Omental fat pad (tissue), 4 donors: ENCODE measurements around the gene RNGTT. TPM values are rescaled to one million over a fixed set of nuclear protein-coding genes. Genes with fewer than 3 reads are reported as not detected.
"Not testable (repeated sequence)": the region's sequence is repeated elsewhere in the genome, so short reads cannot be mapped to it uniquely, and the experiment has no call there.

Source experiments
- ATAC-seq: fragments of 150-250 bp; one replicate; pipeline ENCODE4 v1.9.1; 2016; ENCODE audit warnings: mild to moderate bottlenecking, moderate library complexity; ENCODE audit not compliant: low FRiP score
- DNase-seq: peaks from one replicate; pipeline ENCODE4 v3.0.0-alpha.2; 2019; ENCODE audit warnings: low spot score
- total RNA-seq, 4 donors: library from RNA; depleted of rRNA; stranded (reverse); fragments of >200 nt; gene quantifications; one replicate each; pipeline ENCODE4 v1.1.0, GENCODE V29; 2016
- TF ChIP-seq, protein P1 (sequence below), 3 donors: fragments of 450-650 bp; IDR thresholded peaks; one replicate each; pipeline ENCODE4 v1.5.1; 2016 to 2017; ENCODE audit warnings: antibody characterized with exemption in 3 of 3, mild to moderate bottlenecking in 3 of 3, moderate library complexity in 2 of 3

Gene RNGTT
- total RNA-seq, 4 donors from 2014 or later, result 12.6 to 21.7 (median 17.7) TPM

DNA sequence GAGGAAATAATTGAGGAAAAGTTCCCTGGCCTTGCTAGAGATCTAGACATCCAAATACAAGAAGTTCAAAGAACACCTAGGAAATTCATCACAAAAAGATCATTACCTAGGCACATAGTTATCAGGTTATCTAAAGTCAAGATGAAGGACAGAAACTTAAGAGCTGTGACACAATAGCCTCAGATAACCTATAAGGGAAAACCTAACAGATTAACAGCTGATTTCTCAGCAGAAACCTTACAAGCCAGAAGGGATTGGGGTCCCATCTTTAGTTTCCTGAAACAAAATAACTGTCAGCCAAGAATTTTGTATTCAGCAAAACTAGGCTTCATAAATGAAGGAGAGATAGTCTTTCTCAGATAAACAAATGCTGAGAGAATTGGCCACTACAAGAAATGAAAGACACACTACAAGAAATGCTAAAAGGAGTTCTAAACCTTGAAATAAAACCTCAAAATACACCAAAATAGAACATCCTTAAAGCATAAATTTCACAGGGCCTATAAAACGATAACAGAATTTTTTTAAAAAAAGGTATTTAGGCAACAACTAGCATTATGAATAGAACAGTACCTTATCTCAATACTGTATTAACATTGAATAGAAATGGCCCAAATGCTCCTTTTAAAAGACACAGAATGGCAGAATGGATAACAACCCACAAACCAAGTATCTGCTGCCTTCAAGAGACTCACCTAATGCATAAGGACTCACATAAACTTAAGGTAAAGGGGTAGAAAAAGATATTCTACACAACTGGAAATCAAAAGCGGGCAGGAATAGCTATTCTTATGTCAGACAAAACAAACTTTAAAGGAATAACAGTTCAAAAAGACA, 9.7 kb downstream of the RNGTT start:
- no peak for DNase-seq
- ATAC-seq, result no peak
- TF ChIP-seq, protein P1, sequence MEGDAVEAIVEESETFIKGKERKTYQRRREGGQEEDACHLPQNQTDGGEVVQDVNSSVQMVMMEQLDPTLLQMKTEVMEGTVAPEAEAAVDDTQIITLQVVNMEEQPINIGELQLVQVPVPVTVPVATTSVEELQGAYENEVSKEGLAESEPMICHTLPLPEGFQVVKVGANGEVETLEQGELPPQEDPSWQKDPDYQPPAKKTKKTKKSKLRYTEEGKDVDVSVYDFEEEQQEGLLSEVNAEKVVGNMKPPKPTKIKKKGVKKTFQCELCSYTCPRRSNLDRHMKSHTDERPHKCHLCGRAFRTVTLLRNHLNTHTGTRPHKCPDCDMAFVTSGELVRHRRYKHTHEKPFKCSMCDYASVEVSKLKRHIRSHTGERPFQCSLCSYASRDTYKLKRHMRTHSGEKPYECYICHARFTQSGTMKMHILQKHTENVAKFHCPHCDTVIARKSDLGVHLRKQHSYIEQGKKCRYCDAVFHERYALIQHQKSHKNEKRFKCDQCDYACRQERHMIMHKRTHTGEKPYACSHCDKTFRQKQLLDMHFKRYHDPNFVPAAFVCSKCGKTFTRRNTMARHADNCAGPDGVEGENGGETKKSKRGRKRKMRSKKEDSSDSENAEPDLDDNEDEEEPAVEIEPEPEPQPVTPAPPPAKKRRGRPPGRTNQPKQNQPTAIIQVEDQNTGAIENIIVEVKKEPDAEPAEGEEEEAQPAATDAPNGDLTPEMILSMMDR (IDR thresholded peaks at IDR 0.05), result no peak

- no peak for DNase-seq
- TF ChIP-seq, protein P1 (IDR thresholded peaks at IDR 0.05), result no peak
- no peak for ATAC-seq
These were observed 11.2 kb downstream of the RNGTT start for GRCh38 chr6:88952065-88952704.

- DNase-seq (no peak), ATAC-seq (no peak)
- TF ChIP-seq, protein P1 (IDR thresholded peaks at IDR 0.05), result no peak
These were observed 17.9 kb downstream of the RNGTT start for GRCh38 chr6:88945415-88946008.

- TF ChIP-seq, protein P1 (IDR thresholded peaks at IDR 0.05), result no peak
- ATAC-seq, result no peak
- no peak for DNase-seq
These were observed 29.9 kb downstream of the RNGTT start for GRCh38 chr6:88933521-88933920.

GRCh38 chr6:88932019-88932418, 31.4 kb downstream of the RNGTT start:
- DNase-seq, ATAC-seq: not testable (repeated sequence)

GRCh38 chr6:88922775-88923548, 40.5 kb downstream of the RNGTT start:
- ATAC-seq, result no peak
- DNase-seq, result no peak
- TF ChIP-seq, protein P1 (IDR thresholded peaks at IDR 0.05), result no peak

DNA sequence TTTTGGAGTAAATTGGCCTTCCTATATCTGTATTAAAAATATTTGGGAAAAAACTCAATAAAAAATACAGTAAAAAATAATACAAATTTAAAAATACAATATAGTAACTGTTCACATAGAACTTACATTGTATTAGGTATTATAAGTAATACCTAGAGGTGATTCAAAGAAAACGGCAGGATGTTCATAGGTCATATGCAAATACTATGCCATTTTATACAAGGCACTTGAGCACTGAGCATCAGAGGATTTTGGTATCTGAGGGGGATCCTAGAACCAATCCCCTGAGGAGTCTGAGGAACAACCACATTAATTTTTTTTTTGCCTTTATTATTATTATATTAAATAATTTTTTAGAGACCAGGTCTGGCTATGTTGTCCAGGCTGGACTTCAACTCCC, 41.7 kb downstream of the RNGTT start:
- DNase-seq, result no peak
- TF ChIP-seq, protein P1 (IDR thresholded peaks at IDR 0.05), result no peak
- no peak for ATAC-seq
